ENCODE results near the gene TMED4. TPM values are rescaled to one million over a fixed set of nuclear protein-coding genes. Genes with fewer than 3 reads are reported as not detected.

The TMED4 gene
- total RNA-seq, 1 experiment from 2014 or later = 79.5 TPM

DNA sequence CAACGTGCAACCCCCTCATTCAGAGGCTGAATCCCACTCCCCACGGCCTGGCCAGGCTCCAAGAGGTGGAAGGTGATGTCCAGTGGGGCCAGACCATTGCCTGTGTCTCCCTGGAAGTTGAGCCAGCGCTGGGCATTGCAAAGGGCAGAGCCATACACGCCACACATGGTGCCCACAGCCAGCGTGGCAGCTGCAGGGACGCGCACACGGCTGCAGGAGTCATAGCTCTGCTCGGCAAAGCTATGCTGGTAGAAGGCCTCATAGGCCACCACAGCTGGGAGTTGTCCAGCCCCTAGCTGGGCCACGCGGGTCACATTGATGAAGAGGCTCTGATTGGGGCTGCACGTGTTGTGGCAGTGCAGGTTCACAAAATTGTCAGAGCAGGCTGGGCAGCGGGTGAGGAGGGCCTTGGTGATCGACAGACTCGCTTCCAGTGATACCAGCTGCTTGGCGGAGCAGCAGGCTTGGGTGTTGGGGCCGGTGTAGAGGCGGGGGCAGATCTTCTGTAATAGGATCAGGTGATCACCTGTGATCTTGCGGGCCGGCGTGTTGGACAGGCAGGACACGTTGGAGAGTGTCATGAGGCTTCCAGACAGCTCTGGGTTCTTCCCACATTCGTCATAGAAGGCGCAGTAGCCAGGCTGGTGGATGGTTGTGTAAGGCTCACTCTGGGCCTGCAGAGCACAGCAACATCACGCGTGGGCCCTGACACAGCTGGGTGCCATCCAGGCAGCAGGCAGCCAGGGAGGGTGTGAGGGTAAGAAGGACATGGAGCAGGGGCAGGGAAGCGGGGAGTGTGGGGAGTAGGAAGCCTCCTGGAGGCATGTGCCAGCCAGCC, 42.1 kb downstream of the TMED4 start:
- H3K9me3 ChIP-seq (ENCODE audit: low read depth, low read length, poor library complexity, severe bottlenecking) = no peaks in the 10 kb centered on the region
- no peaks in the 10 kb centered on the region for H3K4me1 ChIP-seq (ENCODE audit: insufficient read depth, low read length, poor library complexity, severe bottlenecking)
- H3K36me3 ChIP-seq (ENCODE audit: insufficient read depth, low read length, poor library complexity, severe bottlenecking) = no peaks in the 10 kb centered on the region
- TF ChIP-seq EZH2 (IDR thresholded peaks at IDR 0.05; ENCODE audit: borderline replicate concordance, low read depth, low read length, poor library complexity, severe bottlenecking) = no peak
- TF ChIP-seq, protein P1, sequence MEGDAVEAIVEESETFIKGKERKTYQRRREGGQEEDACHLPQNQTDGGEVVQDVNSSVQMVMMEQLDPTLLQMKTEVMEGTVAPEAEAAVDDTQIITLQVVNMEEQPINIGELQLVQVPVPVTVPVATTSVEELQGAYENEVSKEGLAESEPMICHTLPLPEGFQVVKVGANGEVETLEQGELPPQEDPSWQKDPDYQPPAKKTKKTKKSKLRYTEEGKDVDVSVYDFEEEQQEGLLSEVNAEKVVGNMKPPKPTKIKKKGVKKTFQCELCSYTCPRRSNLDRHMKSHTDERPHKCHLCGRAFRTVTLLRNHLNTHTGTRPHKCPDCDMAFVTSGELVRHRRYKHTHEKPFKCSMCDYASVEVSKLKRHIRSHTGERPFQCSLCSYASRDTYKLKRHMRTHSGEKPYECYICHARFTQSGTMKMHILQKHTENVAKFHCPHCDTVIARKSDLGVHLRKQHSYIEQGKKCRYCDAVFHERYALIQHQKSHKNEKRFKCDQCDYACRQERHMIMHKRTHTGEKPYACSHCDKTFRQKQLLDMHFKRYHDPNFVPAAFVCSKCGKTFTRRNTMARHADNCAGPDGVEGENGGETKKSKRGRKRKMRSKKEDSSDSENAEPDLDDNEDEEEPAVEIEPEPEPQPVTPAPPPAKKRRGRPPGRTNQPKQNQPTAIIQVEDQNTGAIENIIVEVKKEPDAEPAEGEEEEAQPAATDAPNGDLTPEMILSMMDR (conservative IDR thresholded peaks at IDR 0.05; ENCODE audit: low read depth, low read length) = no peak
- no TSS peak for BruUV-seq (replicated peaks)
- no peak overlapping the region for H3K27ac ChIP-seq (ENCODE audit: low read depth, low read length, poor library complexity, severe bottlenecking)
- DNase-seq (ENCODE audit: low spot score) = no peak
- ChIA-PET POLR2A (ENCODE audit: low non-redundant PET) (no interaction called here), CTCF (no interaction called here)
- intact Hi-C loops (cut with micrococcal nuclease; ENCODE audit: unreplicated experiment) = no loop called here
- no peaks in the 10 kb centered on the region for H3K27me3 ChIP-seq (replicated peaks; ENCODE audit: insufficient read depth, low read depth, low read length, poor library complexity)
- H3K4me3 ChIP-seq (ENCODE audit: low read depth, low read length, poor library complexity, severe bottlenecking) = no peak overlapping the region

DNA sequence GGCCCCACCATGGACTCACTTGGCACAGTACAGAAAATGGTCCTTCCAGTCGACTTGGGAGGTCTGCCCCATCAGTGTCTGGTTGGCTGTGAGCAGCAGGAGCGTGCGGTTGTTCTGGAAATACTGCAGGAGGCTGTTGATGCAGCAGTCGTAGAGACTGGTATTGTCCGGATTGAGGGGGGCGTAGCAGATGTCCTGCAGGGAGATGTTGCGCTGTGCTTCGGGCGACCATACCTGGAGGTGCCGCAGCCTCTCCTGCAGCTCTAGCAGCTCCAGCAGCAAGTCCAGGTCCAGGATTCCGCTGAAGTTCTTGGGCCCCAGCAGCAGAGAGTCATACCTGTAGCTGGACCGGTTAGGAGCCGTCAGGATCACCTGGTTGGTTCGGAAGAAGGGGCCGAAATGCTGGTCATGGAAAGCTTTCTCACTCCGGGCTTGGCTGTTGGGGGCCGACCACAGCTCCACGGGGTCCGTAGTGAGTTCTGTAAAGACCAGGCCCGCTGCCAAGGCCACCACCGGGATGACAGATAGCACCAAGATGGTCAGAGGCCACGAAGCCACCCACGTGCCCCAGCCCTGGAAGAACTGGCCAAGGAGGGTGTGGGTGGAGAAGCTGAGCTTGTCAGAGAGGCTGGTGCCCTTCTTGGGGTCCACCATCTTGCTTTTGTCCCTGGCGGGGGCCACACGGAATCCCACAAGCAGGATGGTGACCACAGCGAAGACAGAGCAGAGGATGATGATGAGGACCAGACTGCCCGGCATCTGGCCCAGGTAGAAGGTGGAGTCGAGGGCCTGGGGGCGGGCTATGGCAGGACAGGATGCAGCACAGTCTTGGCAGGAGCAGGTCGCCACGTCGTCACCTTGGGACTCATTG, 43.0 kb downstream of the TMED4 start:
- TF ChIP-seq EZH2 (IDR thresholded peaks at IDR 0.05; ENCODE audit: borderline replicate concordance, low read depth, low read length, poor library complexity, severe bottlenecking) = no peak
- TF ChIP-seq, protein P1 (conservative IDR thresholded peaks at IDR 0.05; ENCODE audit: low read depth, low read length) = no peak
- H3K27ac ChIP-seq (ENCODE audit: low read depth, low read length, poor library complexity, severe bottlenecking) = no peak overlapping the region
- BruUV-seq (replicated peaks) = no TSS peak
- H3K36me3 ChIP-seq (ENCODE audit: insufficient read depth, low read length, poor library complexity, severe bottlenecking) = no peaks in the 10 kb centered on the region
- H3K9me3 ChIP-seq (ENCODE audit: low read depth, low read length, poor library complexity, severe bottlenecking) = no peaks in the 10 kb centered on the region
- H3K4me1 ChIP-seq (ENCODE audit: insufficient read depth, low read length, poor library complexity, severe bottlenecking) = no peaks in the 10 kb centered on the region
- no peak for DNase-seq (ENCODE audit: low spot score)
- CTCF ChIA-PET = interaction anchor here (0.7 kb wide), 1 partner anchor 109 kb away, joined by 3 read pairs; no protein-coding TSS in a partner anchor
- H3K27me3 ChIP-seq (replicated peaks; ENCODE audit: insufficient read depth, low read depth, low read length, poor library complexity) = no peaks in the 10 kb centered on the region
- POLR2A ChIA-PET (ENCODE audit: low non-redundant PET) = no interaction called here
- no peak overlapping the region for H3K4me3 ChIP-seq (ENCODE audit: low read depth, low read length, poor library complexity, severe bottlenecking)
- intact Hi-C loops (cut with micrococcal nuclease; ENCODE audit: unreplicated experiment) = no loop called here

DNA sequence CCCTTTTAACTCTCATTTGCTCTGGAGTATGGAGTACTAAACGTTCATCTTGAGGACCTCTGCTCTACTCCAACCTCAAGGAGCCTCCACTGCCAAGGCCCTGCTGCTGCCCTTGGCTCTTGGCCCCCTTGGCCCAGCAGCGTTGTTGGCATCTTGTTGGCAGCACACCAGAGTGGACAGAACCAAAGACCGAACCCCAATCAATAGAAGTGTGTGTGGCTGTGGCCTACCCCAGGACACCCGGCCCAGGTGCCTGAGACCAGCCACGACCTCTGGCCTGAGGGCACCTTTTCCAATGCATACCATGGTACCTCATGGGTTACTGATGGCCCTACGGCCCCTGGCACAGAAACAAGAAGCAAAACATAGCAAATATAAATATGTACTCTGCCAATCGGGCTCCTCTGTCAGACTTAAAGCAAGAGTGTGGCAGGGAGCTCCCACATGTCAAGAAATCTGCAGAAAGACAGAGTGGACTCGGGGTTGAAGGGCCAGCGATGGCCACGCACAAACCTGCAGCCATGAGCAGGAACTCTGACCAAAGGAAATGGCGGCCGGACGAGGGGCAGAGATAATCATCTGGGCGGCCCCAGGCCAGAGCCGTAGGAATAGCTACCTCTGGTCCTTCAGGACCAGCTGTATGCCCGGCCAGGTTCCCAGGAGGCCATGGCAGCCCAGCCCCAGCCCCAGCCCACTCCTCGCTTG, 43.8 kb downstream of the TMED4 start:
- intact Hi-C loops (cut with micrococcal nuclease; ENCODE audit: unreplicated experiment) = no loop called here
- CTCF ChIA-PET = interaction anchor here (0.7 kb wide), 1 partner anchor 109 kb away, joined by 3 read pairs; no protein-coding TSS in a partner anchor
- Histone ChIP-seq H3K27ac (ENCODE audit: low read depth, low read length, poor library complexity, severe bottlenecking) (no peak overlapping the region), H3K4me1 (ENCODE audit: insufficient read depth, low read length, poor library complexity, severe bottlenecking) (no peaks in the 10 kb centered on the region), H3K27me3 (replicated peaks; ENCODE audit: insufficient read depth, low read depth, low read length, poor library complexity) (no peaks in the 10 kb centered on the region), H3K4me3 (ENCODE audit: low read depth, low read length, poor library complexity, severe bottlenecking) (no peak overlapping the region), H3K9me3 (ENCODE audit: low read depth, low read length, poor library complexity, severe bottlenecking) (no peaks in the 10 kb centered on the region), H3K36me3 (ENCODE audit: insufficient read depth, low read length, poor library complexity, severe bottlenecking) (no peaks in the 10 kb centered on the region)
- no TSS peak for BruUV-seq (replicated peaks)
- TF ChIP-seq, protein P1 (conservative IDR thresholded peaks at IDR 0.05; ENCODE audit: low read depth, low read length) = no peak
- TF ChIP-seq EZH2 (IDR thresholded peaks at IDR 0.05; ENCODE audit: borderline replicate concordance, low read depth, low read length, poor library complexity, severe bottlenecking) = no peak
- POLR2A ChIA-PET (ENCODE audit: low non-redundant PET) = no interaction called here
- DNase-seq (ENCODE audit: low spot score) = no peak
